Astrocyte of the hippocampus (primary cell): ENCODE results near the gene CYP1B1.
"Not testable (repeated sequence)": the region's sequence is repeated elsewhere in the genome, so short reads cannot be mapped to it uniquely, and the experiment has no call there.

ENCODE experiments used
- DNase-seq: peaks from one replicate; pipeline ENCODE4 v3.0.0; 2011; ENCODE audit warnings: low read depth, low spot score

The CYP1B1 gene

DNA sequence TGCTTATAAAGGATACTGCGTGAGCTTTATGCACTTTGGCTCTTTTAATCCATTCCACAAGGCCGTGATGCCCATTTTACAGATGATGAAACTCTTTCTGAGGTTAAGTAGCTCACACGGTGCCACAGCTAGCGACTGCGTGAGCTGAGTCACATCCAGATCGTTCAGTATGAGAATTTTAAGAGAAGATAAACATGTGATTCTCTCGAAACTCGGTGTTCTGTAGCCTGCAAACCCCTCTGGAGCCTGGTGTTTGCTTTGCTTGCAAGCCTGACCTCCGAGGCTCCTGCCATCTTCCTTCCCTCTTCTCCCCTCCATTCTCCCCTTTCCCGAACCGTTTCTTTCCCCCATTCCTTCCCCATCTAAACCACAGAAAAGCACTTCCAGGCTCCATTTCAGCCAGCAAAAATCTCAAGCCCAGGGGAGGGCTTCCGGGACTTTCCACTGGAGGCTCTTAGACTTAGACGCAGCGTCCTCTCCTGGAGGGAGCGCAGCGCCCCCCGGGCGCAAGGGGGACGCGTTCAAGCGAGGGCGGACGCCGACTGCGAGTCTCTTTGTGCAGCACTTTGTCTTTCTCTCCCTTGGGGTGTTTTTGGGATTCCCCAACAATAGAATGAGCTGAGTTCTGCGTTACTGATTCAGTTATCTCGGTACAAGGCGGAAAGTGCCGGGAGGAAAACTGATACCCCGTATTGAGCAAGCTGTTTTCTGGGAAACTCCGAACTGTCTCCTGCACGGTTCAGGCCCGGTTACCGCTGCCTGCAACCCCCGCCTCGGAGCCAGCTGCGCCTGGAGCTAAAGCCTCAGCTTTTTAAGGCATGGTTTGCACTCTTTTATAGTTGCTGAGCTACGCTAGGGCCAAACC is 38.0 kb downstream of the CYP1B1 start:
- DNase-seq = peak; percentile 62

GRCh38 chr2:38037325-38037724 is 38.6 kb downstream of the CYP1B1 start:
- DNase-seq = no peak

DNA sequence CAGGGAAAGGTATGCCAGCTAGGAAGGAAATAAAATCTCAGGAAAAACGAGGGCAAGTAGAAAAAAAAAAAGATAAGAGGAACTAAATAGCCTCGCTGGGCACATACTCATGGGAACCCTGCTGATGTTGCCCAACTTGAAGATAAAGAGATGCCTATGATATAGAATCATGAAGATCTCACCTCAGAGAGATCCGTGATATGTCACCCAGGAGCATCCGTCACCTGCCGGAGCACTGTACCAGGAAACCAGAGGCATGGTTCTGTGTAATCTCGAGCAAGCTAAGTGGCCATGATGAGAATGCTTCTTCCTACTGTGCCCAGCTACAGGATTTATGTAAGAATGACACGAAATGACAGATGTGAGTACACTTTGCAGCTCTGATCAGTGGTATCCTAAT is 40.0 kb downstream of the CYP1B1 start:
- DNase-seq = no peak

DNA sequence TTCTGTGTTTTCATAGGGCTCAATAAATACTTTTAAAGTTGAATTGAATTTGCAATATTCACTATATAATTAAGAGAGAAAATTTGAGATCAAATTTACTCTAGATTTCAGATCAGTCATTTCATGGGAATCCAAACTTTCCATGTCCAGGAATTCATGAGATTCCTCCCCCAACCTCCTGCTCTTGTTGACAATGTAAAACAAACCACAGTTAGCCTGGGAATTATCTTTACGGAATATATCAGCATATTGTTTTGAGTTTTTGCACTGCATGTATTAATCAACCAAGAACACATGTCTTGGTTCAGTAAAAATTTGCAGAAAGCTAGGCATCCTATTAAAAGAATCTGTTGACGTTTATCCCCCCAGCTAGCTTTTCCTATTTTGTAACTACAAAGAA is 42.3 kb downstream of the CYP1B1 start:
- DNase-seq = peak; percentile 7

DNA sequence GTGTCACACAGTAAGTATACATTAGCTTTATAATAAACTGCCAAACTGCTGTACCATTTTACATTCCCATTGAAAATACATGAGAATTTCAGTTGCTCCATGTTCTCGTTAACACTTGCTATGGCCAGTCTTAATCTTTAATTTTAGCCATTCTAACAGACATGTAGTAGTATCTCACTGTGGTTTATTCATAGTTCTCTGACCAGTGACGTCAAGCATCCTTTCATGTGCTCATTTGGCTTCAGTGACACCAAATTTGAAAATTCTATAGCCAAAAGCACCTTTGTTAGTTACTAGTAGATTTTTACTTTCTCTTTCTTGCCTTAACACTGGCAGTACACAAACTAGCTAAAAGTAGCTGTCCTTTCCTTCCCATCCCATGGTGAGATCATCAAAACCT is 43.0 kb downstream of the CYP1B1 start:
- DNase-seq = no peak

GRCh38 chr2:38030635-38031355 is 45.2 kb downstream of the CYP1B1 start:
- no peak for DNase-seq

- DNase-seq = no peak
Measured at GRCh38 chr2:38029512-38029911, 46.4 kb downstream of the CYP1B1 start.

DNA sequence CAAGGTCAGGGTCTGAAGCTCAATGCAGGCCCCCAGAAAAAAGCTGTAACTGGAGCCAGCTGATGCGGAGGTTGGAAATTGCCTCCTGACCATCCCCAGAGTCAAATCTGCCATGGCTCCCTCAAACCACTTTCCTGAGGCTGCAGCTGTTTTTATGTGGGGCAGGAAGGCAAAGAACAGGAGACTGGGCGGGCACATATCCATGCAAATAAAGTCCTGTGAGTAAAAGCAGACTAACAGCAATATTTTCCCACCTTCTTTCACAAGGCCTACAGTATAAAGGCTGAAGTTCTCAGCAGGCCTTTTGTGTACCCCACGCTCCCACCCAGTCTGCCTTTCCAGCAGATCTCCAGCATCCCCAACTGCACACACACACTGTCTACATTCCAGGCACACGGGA is 47.1 kb downstream of the CYP1B1 start:
- no peak for DNase-seq

DNA sequence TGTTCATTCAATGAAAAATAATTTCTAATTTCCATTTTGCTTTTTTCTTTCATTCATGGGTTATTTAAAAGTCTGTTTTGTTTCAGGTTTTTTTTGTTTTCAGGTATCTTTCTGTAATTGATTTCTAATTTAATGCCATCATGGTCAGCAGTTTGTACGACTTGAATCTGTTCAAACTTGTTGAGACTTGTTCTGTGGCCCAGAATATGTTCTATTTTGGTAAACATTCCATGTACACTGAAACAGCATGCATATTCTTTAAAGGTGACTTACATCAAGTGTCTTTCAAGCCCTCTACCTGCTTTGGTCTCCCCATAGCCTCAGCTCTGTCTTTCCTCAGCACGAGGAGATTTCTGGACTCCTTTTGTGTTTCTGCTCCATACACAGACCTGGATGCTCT is 49.1 kb downstream of the CYP1B1 start:
- DNase-seq = peak; percentile 6

DNA sequence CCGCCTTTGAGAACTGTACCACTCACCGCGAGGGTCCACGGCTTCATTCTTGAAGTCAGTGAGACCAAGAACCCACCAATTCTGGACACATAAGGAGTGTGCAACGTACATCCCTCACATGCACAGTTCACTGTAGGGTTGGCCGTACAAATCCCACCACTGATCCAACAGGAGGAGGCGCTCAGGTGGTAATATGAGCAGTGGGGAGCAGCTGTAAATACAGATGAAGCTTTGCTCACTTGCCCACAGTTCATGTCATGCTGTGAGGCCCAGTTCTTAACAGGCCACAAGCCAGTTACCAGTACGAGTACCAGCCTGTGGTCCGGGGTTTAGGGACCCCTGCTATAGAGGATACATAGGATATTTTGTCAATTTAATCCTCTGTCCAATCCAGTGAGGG is 54.4 kb downstream of the CYP1B1 start:
- no peak for DNase-seq

DNA sequence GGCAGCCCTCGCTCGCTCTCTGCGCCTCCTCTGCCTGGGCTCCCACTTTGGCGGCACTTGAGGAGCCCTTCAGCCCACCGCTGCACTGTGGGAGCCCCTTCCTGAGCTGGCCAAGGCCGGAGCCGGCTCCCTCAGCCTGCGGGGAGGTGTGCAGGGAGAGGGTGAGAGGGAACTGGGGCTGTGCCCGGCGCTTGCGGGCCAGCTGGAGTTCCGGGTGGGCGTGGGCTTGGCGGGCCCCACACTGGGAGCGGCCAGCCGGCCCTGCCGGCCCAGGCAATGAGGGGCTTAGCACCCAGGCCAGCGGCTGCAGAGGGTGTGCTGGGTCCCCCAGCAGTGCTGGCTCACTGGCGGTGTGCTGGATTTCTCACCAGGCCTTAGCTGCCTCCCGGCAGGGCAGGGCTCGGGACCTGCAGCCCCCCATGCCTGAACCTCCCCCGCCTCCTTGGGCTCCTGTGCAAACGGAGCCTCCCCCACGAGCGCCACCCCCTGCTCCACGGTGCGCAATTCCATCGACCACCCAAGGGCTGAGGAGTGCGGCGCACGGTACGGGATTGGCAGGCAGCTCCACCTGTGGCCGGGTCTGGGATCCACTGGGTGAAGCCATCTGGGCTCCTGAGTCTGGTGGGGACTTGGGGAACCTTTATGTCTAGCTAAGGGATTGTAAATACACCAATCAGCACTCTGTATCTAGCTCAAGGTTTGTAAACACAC is 55.4 kb downstream of the CYP1B1 start:
- not testable (repeated sequence) for DNase-seq

GRCh38 chr2:38017836-38018235 is 58.1 kb downstream of the CYP1B1 start:
- no peak for DNase-seq
